Right lobe of liver (tissue), 4 donors: ENCODE results near the gene NRCAM.

Source experiments
- POLR2A ChIP-seq: fragments of 450-650 bp; IDR thresholded peaks from one replicate; pipeline ENCODE4 v1.6.1; 2017; ENCODE audit warnings: antibody characterized with exemption, mild to moderate bottlenecking
- TF ChIP-seq, protein P1 (sequence below), 4 donors: fragments of 200-600 bp in 3 of 4; fragments of 450-650 bp in 1 of 4; IDR thresholded peaks; one replicate each; pipeline versions ENCODE4 v1.5.1 to v1.8.0; 2016 to 2022; ENCODE audit warnings: antibody characterized with exemption in 4 of 4, mild to moderate bottlenecking in 2 of 4
- donor health status: DM: no; HTN: no; CAD: no.
- donor health status: DM: no; HTN: no; CAD: no.
- donor health status: DM: no; HTN: yes; CAD: no.

DNA sequence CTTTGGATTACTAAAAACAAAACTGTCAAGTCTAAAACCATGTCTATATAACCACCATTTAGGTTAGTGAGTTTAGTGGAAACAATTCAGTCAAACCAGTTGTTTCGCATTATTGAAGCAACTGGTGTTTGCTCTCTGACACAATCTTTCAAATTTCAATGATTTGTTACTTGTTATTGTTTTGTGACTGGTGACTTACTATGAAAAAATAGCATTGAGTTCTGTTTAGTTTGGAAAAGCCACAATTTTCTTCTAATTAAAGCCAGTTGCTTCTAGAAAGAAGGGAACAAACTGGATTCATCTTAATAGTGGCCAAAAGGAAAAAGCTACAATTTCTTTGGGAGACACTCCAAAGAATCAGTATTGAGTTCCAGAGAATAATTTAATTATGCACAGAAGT, 356.5 kb downstream of the NRCAM start:
- TF ChIP-seq, protein P1, sequence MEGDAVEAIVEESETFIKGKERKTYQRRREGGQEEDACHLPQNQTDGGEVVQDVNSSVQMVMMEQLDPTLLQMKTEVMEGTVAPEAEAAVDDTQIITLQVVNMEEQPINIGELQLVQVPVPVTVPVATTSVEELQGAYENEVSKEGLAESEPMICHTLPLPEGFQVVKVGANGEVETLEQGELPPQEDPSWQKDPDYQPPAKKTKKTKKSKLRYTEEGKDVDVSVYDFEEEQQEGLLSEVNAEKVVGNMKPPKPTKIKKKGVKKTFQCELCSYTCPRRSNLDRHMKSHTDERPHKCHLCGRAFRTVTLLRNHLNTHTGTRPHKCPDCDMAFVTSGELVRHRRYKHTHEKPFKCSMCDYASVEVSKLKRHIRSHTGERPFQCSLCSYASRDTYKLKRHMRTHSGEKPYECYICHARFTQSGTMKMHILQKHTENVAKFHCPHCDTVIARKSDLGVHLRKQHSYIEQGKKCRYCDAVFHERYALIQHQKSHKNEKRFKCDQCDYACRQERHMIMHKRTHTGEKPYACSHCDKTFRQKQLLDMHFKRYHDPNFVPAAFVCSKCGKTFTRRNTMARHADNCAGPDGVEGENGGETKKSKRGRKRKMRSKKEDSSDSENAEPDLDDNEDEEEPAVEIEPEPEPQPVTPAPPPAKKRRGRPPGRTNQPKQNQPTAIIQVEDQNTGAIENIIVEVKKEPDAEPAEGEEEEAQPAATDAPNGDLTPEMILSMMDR (IDR thresholded peaks at IDR 0.05), result no peak
- no peak for TF ChIP-seq POLR2A
